GM12878 (cell line): Measurements from ENCODE around the gene KCNJ10.

Experiments
- CTCF ChIP-seq, 3 experiments: IDR thresholded peaks in 2 of 3; conservative IDR thresholded peaks in 1 of 3; 2 replicates each; pipeline ENCODE4 v1.5.1; 2011; ENCODE audit warnings: low read depth in 3 of 3, low read length in 3 of 3, mild to moderate bottlenecking in 3 of 3, control low read depth in 2 of 3, moderate library complexity in 2 of 3, inconsistent platforms in 1 of 3, mixed read lengths in 1 of 3; ENCODE audit not compliant: control insufficient read depth in 2 of 3, insufficient read depth in 1 of 3; ENCODE audit errors: extremely low read depth in 1 of 3
- RAD21 ChIP-seq: IDR thresholded peaks from 2 replicates; pipeline ENCODE4 v1.6.1; 2011; ENCODE audit warnings: mild to moderate bottlenecking, low read depth, low read length, moderate library complexity; ENCODE audit not compliant: insufficient read depth
- USF1 ChIP-seq: IDR thresholded peaks from 2 replicates; pipeline ENCODE4 v1.6.1; 2011; ENCODE audit warnings: borderline replicate concordance, low read depth, mild to moderate bottlenecking, moderate library complexity, mixed read lengths, low read length; ENCODE audit not compliant: insufficient read depth; ENCODE audit errors: extremely low read length
- ZBTB11 ChIP-seq: fragments of 450-650 bp; formaldehyde crosslinking; IDR thresholded peaks from 2 replicates; pipeline ENCODE4 v1.5.0; 2022; ENCODE audit warnings: mild to moderate bottlenecking, missing genetic modification characterization

GRCh38 chr1:159977364-159978106, 92.4 kb downstream of the KCNJ10 start:
- TF ChIP-seq USF1, result no peak
- TF ChIP-seq ZBTB11, result no peak
- TF ChIP-seq CTCF (IDR thresholded peaks at IDR 0.05 in 2 of 3, conservative IDR thresholded peaks at IDR 0.05 in 1 of 3; ENCODE audit: control insufficient read depth in 2 of 3, extremely low read depth in 1 of 3, insufficient read depth in 1 of 3, low read depth in 3 of 3, low read length in 3 of 3), result no peak
- TF ChIP-seq RAD21, result no peak
